ENCODE data around the gene RINT1.

- TF ChIP-seq EZH2 (IDR thresholded peaks at IDR 0.05; ENCODE audit: insufficient read depth, poor library complexity, severe bottlenecking) (no peak), EZH2phosphoT487 (IDR thresholded peaks at IDR 0.05; ENCODE audit: insufficient read depth, low read depth) (no peak)
Measured at GRCh38 chr7:105530126-105530525, 1.9 kb upstream of the RINT1 start.
